B cell (primary cell): ENCODE data around the gene CADM1.

Experiments used
- CTCF ChIP-seq: fragments of 200-600 bp; IDR thresholded peaks from one replicate; pipeline ENCODE4 v1.8.0; 2022; ENCODE audit warnings: antibody characterized with exemption, mild to moderate bottlenecking
- EZH2 ChIP-seq: IDR thresholded peaks from 2 replicates; pipeline ENCODE4 v1.6.1; 2012; ENCODE audit warnings: borderline replicate concordance, low read depth, mild to moderate bottlenecking, moderate library complexity, low read length; ENCODE audit not compliant: insufficient read depth, poor library complexity, severe bottlenecking

- TF ChIP-seq EZH2 (no peak), CTCF (no peak)
These were observed 269.4 kb downstream of the CADM1 start for GRCh38 chr11:115234794-115235193.
